ENCODE data around the gene EPS8L2. TPM values are rescaled to one million over a fixed set of nuclear protein-coding genes. Genes with fewer than 3 reads are reported as not detected.
A peak's percentile ranks its signal among the peaks of the same experiment; 100 is the strongest.

The EPS8L2 gene
- total and polyA plus RNA-seq, 9 of the 15 experiments (the other 6 are each of a cell fraction or from before 2014, with no cell fraction given), result 0.75 to 17.0 (median 3.7) TPM

GRCh38 chr11:727859-728748 lies 22.1 kb downstream of the EPS8L2 start (continued):
- TF ChIP-seq, protein P1, sequence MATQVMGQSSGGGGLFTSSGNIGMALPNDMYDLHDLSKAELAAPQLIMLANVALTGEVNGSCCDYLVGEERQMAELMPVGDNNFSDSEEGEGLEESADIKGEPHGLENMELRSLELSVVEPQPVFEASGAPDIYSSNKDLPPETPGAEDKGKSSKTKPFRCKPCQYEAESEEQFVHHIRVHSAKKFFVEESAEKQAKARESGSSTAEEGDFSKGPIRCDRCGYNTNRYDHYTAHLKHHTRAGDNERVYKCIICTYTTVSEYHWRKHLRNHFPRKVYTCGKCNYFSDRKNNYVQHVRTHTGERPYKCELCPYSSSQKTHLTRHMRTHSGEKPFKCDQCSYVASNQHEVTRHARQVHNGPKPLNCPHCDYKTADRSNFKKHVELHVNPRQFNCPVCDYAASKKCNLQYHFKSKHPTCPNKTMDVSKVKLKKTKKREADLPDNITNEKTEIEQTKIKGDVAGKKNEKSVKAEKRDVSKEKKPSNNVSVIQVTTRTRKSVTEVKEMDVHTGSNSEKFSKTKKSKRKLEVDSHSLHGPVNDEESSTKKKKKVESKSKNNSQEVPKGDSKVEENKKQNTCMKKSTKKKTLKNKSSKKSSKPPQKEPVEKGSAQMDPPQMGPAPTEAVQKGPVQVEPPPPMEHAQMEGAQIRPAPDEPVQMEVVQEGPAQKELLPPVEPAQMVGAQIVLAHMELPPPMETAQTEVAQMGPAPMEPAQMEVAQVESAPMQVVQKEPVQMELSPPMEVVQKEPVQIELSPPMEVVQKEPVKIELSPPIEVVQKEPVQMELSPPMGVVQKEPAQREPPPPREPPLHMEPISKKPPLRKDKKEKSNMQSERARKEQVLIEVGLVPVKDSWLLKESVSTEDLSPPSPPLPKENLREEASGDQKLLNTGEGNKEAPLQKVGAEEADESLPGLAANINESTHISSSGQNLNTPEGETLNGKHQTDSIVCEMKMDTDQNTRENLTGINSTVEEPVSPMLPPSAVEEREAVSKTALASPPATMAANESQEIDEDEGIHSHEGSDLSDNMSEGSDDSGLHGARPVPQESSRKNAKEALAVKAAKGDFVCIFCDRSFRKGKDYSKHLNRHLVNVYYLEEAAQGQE (IDR thresholded peaks at IDR 0.05; ENCODE audit: borderline replicate concordance), result peak; percentile 91
- TF ChIP-seq, protein P1 (CRISPR knock-in tag; IDR thresholded peaks at IDR 0.05; ENCODE audit: low read depth), result peak; percentile 79; the same call in 1 of the 2 replicates
- TF ChIP-seq MLLT1 (IDR thresholded peaks at IDR 0.05), result 0 out of 4 replicates have a peak, but pooled peaks of 1 of the 2 experiments have one; percentile 71
- peak; percentile 58; the same call in 1 of the 2 replicates for TF ChIP-seq SMARCE1 (IDR thresholded peaks at IDR 0.05)
- TF ChIP-seq MYNN (IDR thresholded peaks at IDR 0.05), result peak; percentile 92; the same call in 1 of the 2 replicates
- no peak for TF ChIP-seq MYNN (CRISPR knock-in tag; IDR thresholded peaks at IDR 0.05)
- no peak for TF ChIP-seq ZNF146 (CRISPR knock-in tag; IDR thresholded peaks at IDR 0.05; ENCODE audit: unreplicated experiment)
- TF ChIP-seq, protein P2, sequence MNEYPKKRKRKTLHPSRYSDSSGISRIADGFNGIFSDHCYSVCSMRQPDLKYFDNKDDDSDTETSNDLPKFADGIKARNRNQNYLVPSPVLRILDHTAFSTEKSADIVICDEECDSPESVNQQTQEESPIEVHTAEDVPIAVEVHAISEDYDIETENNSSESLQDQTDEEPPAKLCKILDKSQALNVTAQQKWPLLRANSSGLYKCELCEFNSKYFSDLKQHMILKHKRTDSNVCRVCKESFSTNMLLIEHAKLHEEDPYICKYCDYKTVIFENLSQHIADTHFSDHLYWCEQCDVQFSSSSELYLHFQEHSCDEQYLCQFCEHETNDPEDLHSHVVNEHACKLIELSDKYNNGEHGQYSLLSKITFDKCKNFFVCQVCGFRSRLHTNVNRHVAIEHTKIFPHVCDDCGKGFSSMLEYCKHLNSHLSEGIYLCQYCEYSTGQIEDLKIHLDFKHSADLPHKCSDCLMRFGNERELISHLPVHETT (CRISPR knock-in tag; conservative IDR thresholded peaks at IDR 0.05 in 1 of 2, IDR thresholded peaks at IDR 0.05 in 1 of 2), result no peak; a peak in 1 of 4 replicates
- 0 out of 2 replicates have a peak, but pooled peaks have one; percentile 31 for TF ChIP-seq FOXO4 (CRISPR knock-in tag; IDR thresholded peaks at IDR 0.05)
- no peak for TF ChIP-seq ZNF668 (CRISPR knock-in tag; IDR thresholded peaks at IDR 0.05)
- TF ChIP-seq ATF3 (IDR thresholded peaks at IDR 0.05), result peak; percentile 70
- TF ChIP-seq ATF3 (CRISPR knock-in tag; conservative IDR thresholded peaks at IDR 0.05), result peak; percentile 51; the same call in 1 of the 2 replicates
- TF ChIP-seq DACH1 (IDR thresholded peaks at IDR 0.05; ENCODE audit: partially characterized antibody), result peak; percentile 50
